K562 (cell line): ENCODE data around the gene GPHN. TPM values are rescaled to one million over a fixed set of nuclear protein-coding genes. Genes with fewer than 3 reads are reported as not detected.

Source experiments
- ATAC-seq: fragments of 200-7000 bp; cut with Tn5 transposase; 3 replicates; pipeline ENCODE4 v1.9.1; 2020; ENCODE audit warnings: moderate library complexity
- BruUV-seq: library from RNA; stranded (reverse); fragments of 400-500 nt; replicated peaks from 2 replicates; lab custom pipeline; 2021; lab: Mats Ljungman, UMichigan
- CTCF ChIA-PET: fragments of 300-600 bp; formaldehyde crosslinking; extraction: SDS; loops from one replicate; lab custom pipeline; 2021; ENCODE audit warnings: low intra/inter-chr PET ratio; lab: Yijun Ruan, JAX
- POLR2A ChIA-PET: fragments of 300-600, 350-650 bp; sonication (Branson Sonifier 250); formaldehyde crosslinking; extraction: SDS; loops from one replicate; lab custom pipeline; 2021; ENCODE audit warnings: antibody characterized with exemption, inconsistent platforms; lab: Yijun Ruan, JAX
- DNase-seq, 4 experiments: peaks; one replicate each; pipeline versions ENCODE4 v3.0.0 to v3.0.0-alpha.2; 2011 to 2018; ENCODE audit warnings: low spot score in 3 of 4, mixed read lengths in 3 of 4; ENCODE audit errors: extremely low read depth in 1 of 4
- FAIRE-seq: peaks from 2 replicates; lab custom pipeline; 2011; peaks lifted over from hg19 to GRCh38; lab: Jason Lieb, UNC
- H2AFZ ChIP-seq: 2 replicates; pipeline ENCODE4 v1.6.0; 2011; ENCODE audit warnings: low read depth, low read length, control low read depth, inconsistent platforms
- H3K27ac ChIP-seq: fragments of 200-600 bp; 3 replicates; pipeline ENCODE4 v1.8.0; 2011; ENCODE audit warnings: low read depth, mild to moderate bottlenecking, control low read depth, inconsistent platforms, low read length, moderate library complexity, mixed read lengths; ENCODE audit errors: extremely low read depth
- H3K27me3 ChIP-seq, 2 experiments: fragments of 300-600 bp in 1 of 2; 2 replicates in 1 of 2; 3 replicates in 1 of 2; pipeline versions ENCODE4 v1.6.0 to v1.8.0; 2011; ENCODE audit warnings: inconsistent platforms in 2 of 2, low read length in 2 of 2, mild to moderate bottlenecking in 1 of 2, mixed read lengths in 1 of 2, moderate library complexity in 1 of 2; ENCODE audit not compliant: control insufficient read depth in 2 of 2, insufficient read depth in 2 of 2
- H3K36me3 ChIP-seq: fragments of 300-600 bp; 3 replicates; pipeline ENCODE4 v1.8.0; 2011; ENCODE audit warnings: mild to moderate bottlenecking, low read length, inconsistent platforms; ENCODE audit not compliant: control insufficient read depth, insufficient read depth
- H3K4me1 ChIP-seq, 2 experiments: fragments of 200-600 bp in 1 of 2; replicated peaks in 1 of 2; 2 replicates in 1 of 2; 3 replicates in 1 of 2; pipeline versions ENCODE4 v1.5.1 to v1.8.0; 2011; ENCODE audit warnings: inconsistent platforms in 2 of 2, low read length in 2 of 2, mild to moderate bottlenecking in 1 of 2, mixed read lengths in 1 of 2, moderate library complexity in 1 of 2; ENCODE audit not compliant: control insufficient read depth in 2 of 2, insufficient read depth in 2 of 2
- H3K4me2 ChIP-seq: 2 replicates; pipeline ENCODE4 v1.6.1; 2011; ENCODE audit warnings: low read length, control low read depth, inconsistent platforms, mixed read lengths; ENCODE audit not compliant: insufficient read depth
- H3K4me3 ChIP-seq: fragments of 200-600 bp; sonication (generic), shearing (Covaris generic); 2 replicates; pipeline ENCODE4 v1.5.1; 2016; ENCODE audit warnings: control low read depth, inconsistent platforms
- H3K79me2 ChIP-seq: fragments of 200-600 bp; 3 replicates; pipeline ENCODE4 v1.8.0; 2011; ENCODE audit warnings: low read length, inconsistent platforms; ENCODE audit not compliant: control insufficient read depth, insufficient read depth
- H3K9ac ChIP-seq, 2 experiments: 2 replicates each; pipeline versions ENCODE4 v1.6.0 to v1.6.1; 2011; ENCODE audit warnings: low read depth in 2 of 2, low read length in 2 of 2, control low read depth in 1 of 2, inconsistent platforms in 1 of 2, mild to moderate bottlenecking in 1 of 2, mixed read lengths in 1 of 2; ENCODE audit not compliant: insufficient read depth in 1 of 2
- H3K9me1 ChIP-seq: one replicate; pipeline ENCODE4 v1.6.0; 2011; ENCODE audit warnings: inconsistent platforms, mild to moderate bottlenecking, low read length, moderate library complexity; ENCODE audit not compliant: control insufficient read depth, insufficient read depth
- H3K9me3 ChIP-seq: replicated peaks from 2 replicates; pipeline ENCODE4 v1.5.1; 2011; ENCODE audit warnings: low read depth, low read length, inconsistent platforms; ENCODE audit not compliant: control insufficient read depth, insufficient read depth
- H4K20me1 ChIP-seq: replicated peaks from 2 replicates; pipeline ENCODE4 v1.6.1; 2011; ENCODE audit warnings: low read length, inconsistent platforms, mixed read lengths; ENCODE audit not compliant: control insufficient read depth, insufficient read depth
- BRD4 ChIP-seq: fragments of 200-600 bp; sonication (generic); IDR thresholded peaks from 2 replicates; pipeline ENCODE4 v1.6.1; 2017; ENCODE audit warnings: inconsistent platforms
- CBX5 ChIP-seq: IDR thresholded peaks from 2 replicates; pipeline ENCODE4 v1.6.1; 2014; ENCODE audit warnings: low read depth, borderline replicate concordance
- COPS2 ChIP-seq: fragments of 450-650 bp; conservative IDR thresholded peaks from 2 replicates; pipeline ENCODE4 v1.6.1; 2016; ENCODE audit warnings: mild to moderate bottlenecking, moderate library complexity
- DACH1 ChIP-seq: fragments of 450-650 bp; IDR thresholded peaks from 2 replicates; pipeline ENCODE4 v1.6.1; 2018; ENCODE audit not compliant: partially characterized antibody
- MTA1 ChIP-seq: fragments of 450-650 bp; IDR thresholded peaks from 2 replicates; pipeline ENCODE4 v1.6.1; 2017; ENCODE audit warnings: borderline replicate concordance
- ZC3H8 ChIP-seq: fragments of 450-650 bp; IDR thresholded peaks from 2 replicates; pipeline ENCODE4 v1.6.1; 2017
- ZNF124 ChIP-seq: sonication (generic); formaldehyde crosslinking; IDR thresholded peaks from 2 replicates; pipeline ENCODE4 v1.8.1; 2022; ENCODE audit warnings: missing genetic modification reagents
- ZNF140 ChIP-seq: fragments of 250-450 bp; sonication (Bioruptor Pico); IDR thresholded peaks from 2 replicates; pipeline ENCODE4 v1.8.0; 2021; ENCODE audit warnings: moderate library complexity, mild to moderate bottlenecking, inconsistent platforms
- ZNF3 ChIP-seq: fragments of 250-450 bp; sonication (Bioruptor Pico); IDR thresholded peaks from 2 replicates; pipeline ENCODE4 v1.5.0; 2021; ENCODE audit warnings: mild to moderate bottlenecking, moderate library complexity
- ZNF766 ChIP-seq: fragments of 200-800 bp; sonication (Bioruptor generic); conservative IDR thresholded peaks from 2 replicates; pipeline ENCODE4 v1.6.1; 2016; ENCODE audit warnings: missing genetic modification characterization, missing compliant biosample characterization
- WGBS: fragments of 100-300 bp; shearing (Covaris generic); methylation state at CpG from one replicate; pipeline ENCODE4 v1.1.6; 2016; ENCODE audit warnings: low coverage, mixed read lengths; ENCODE audit not compliant: insufficient coverage; ENCODE audit errors: missing lambda C conversion rate; 5-methylcytosine and 5-hydroxymethylcytosine counted together
- in situ Hi-C: fragments of 300-500 bp; cut with MboI; formaldehyde crosslinking; loops from 4 replicates; pipeline ENCODE4 v1.15.0; 2018; ENCODE audit warnings: inconsistent platforms, mixed read lengths
- intact Hi-C: fragments of 100-400 bp; cut with micrococcal nuclease; formaldehyde crosslinking; loops from 2 replicates; pipeline ENCODE4 v1.14.2; 2022
- polyA plus RNA-seq, 8 experiments: library from polyadenylated mRNA; depleted of rRNA in 4 of 8; stranded (reverse) in 5 of 8; unstranded in 3 of 8; fragments of >200 nt; fragmentation: Nextera tagmentation in 2 of 8; fragmentation: Illumina TruSeq in 1 of 8; extraction: Ambion mirVana in 2 of 8; extraction: Trizol in 1 of 8; gene quantifications; 2 replicates each; pipeline versions ENCODE4 v1.2.1 to v1.2.3, GENCODE V29; 2011 to 2014; ENCODE audit warnings: inconsistent platforms in 1 of 8, missing spikeins in 1 of 8
- total RNA-seq, 7 experiments: library from RNA; depleted of rRNA in 6 of 7; stranded (reverse); fragments of >200 nt in 6 of 7; fragmentation: Illumina TruSeq in 2 of 7; extraction: Trizol in 2 of 7; gene quantifications; 2 replicates each; pipeline versions ENCODE4 v1.2.1 to v1.2.3, GENCODE V29; 2011 to 2021; ENCODE audit warnings: low replicate concordance in 1 of 7
- TF ChIP-seq, protein P1 (sequence below): fragments of 450-650 bp; IDR thresholded peaks from 2 replicates; pipeline ENCODE4 v1.6.1; 2018; ENCODE audit not compliant: partially characterized antibody
- TF ChIP-seq, protein P2 (sequence below): fragments of 450-650 bp; formaldehyde crosslinking; IDR thresholded peaks from 2 replicates; pipeline ENCODE4 v1.4.0; 2022; ENCODE audit warnings: missing genetic modification characterization

GPHN gene
- total and polyA plus RNA-seq, 9 of the 15 experiments (the other 6 are each of a cell fraction or from before 2014, with no cell fraction given) = 5.9 to 16.0 (median 11.4) TPM

GRCh38 chr14:66824251-66824650 is 316.3 kb downstream of the GPHN start:
- ChIA-PET CTCF (no interaction called here), POLR2A (no interaction called here)
- in situ Hi-C loops = no loop called here
- no peaks in the 10 kb centered on the region for H3K9me3 ChIP-seq
- H3K4me1 ChIP-seq = no peaks in the 10 kb centered on the region
- no peak overlapping the region for H3K4me3 ChIP-seq
- DNase-seq = no peak
- H4K20me1 ChIP-seq = no peaks in the 10 kb centered on the region
- no peak overlapping the region for H3K27ac ChIP-seq
- H2AFZ ChIP-seq = no peak overlapping the region
- no peak overlapping the region for H3K4me2 ChIP-seq
- no peaks in the 10 kb centered on the region for H3K27me3 ChIP-seq
- no peak for ATAC-seq
- TF ChIP-seq, protein P1, sequence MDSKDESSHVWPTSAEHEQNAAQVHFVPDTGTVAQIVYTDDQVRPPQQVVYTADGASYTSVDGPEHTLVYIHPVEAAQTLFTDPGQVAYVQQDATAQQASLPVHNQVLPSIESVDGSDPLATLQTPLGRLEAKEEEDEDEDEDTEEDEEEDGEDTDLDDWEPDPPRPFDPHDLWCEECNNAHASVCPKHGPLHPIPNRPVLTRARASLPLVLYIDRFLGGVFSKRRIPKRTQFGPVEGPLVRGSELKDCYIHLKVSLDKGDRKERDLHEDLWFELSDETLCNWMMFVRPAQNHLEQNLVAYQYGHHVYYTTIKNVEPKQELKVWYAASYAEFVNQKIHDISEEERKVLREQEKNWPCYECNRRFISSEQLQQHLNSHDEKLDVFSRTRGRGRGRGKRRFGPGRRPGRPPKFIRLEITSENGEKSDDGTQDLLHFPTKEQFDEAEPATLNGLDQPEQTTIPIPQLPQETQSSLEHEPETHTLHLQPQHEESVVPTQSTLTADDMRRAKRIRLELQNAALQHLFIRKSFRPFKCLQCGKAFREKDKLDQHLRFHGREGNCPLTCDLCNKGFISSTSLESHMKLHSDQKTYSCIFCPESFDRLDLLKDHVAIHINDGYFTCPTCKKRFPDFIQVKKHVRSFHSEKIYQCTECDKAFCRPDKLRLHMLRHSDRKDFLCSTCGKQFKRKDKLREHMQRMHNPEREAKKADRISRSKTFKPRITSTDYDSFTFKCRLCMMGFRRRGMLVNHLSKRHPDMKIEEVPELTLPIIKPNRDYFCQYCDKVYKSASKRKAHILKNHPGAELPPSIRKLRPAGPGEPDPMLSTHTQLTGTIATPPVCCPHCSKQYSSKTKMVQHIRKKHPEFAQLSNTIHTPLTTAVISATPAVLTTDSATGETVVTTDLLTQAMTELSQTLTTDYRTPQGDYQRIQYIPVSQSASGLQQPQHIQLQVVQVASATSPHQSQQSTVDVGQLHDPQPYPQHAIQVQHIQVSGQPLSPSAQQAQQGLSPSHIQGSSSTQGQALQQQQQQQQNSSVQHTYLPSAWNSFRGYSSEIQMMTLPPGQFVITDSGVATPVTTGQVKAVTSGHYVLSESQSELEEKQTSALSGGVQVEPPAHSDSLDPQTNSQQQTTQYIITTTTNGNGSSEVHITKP = no peak
- 21% methylated on average over 2 of the region's 2 CpGs for WGBS
- no peaks in the 10 kb centered on the region for H3K9me1 ChIP-seq
- intact Hi-C loops = no loop called here
- H3K79me2 ChIP-seq = no peaks in the 10 kb centered on the region
- FAIRE-seq = no peak
- BruUV-seq = no TSS peak
- H3K36me3 ChIP-seq = no peaks in the 10 kb centered on the region
- H3K9ac ChIP-seq = no peak overlapping the region

GRCh38 chr14:66827182-66827581 is 319.2 kb downstream of the GPHN start:
- no peak overlapping the region for H3K4me3 ChIP-seq
- WGBS = 85% methylated on average over 4 of the region's 5 CpGs
- H3K4me2 ChIP-seq = no peak overlapping the region
- H2AFZ ChIP-seq = no peak overlapping the region
- in situ Hi-C loops = no loop called here
- H3K27me3 ChIP-seq = no peaks in the 10 kb centered on the region
- intact Hi-C loops = no loop called here
- DNase-seq = no peak
- ChIA-PET CTCF (no interaction called here), POLR2A (no interaction called here)
- H3K9me3 ChIP-seq = no peaks in the 10 kb centered on the region
- BruUV-seq = no TSS peak
- no peak for ATAC-seq
- H3K27ac ChIP-seq = no peak overlapping the region
- no peaks in the 10 kb centered on the region for H3K9me1 ChIP-seq
- FAIRE-seq = no peak
- H4K20me1 ChIP-seq = no peaks in the 10 kb centered on the region
- H3K79me2 ChIP-seq = no peaks in the 10 kb centered on the region
- no peaks in the 10 kb centered on the region for H3K36me3 ChIP-seq
- H3K9ac ChIP-seq = no peak overlapping the region
- no peaks in the 10 kb centered on the region for H3K4me1 ChIP-seq
- TF ChIP-seq ZNF3 (CRISPR knock-in tag) = no peak
- no peak for TF ChIP-seq ZNF124 (CRISPR knock-in tag)
- TF ChIP-seq COPS2 = no peak
- no peak for TF ChIP-seq BRD4
- TF ChIP-seq DACH1 = no peak
- no peak for TF ChIP-seq CBX5
- no peak for TF ChIP-seq MTA1
- no peak for TF ChIP-seq ZNF140 (CRISPR knock-in tag)
- no peak for TF ChIP-seq ZNF766 (CRISPR knock-in tag)
- TF ChIP-seq ZC3H8 = no peak
- TF ChIP-seq, protein P2, sequence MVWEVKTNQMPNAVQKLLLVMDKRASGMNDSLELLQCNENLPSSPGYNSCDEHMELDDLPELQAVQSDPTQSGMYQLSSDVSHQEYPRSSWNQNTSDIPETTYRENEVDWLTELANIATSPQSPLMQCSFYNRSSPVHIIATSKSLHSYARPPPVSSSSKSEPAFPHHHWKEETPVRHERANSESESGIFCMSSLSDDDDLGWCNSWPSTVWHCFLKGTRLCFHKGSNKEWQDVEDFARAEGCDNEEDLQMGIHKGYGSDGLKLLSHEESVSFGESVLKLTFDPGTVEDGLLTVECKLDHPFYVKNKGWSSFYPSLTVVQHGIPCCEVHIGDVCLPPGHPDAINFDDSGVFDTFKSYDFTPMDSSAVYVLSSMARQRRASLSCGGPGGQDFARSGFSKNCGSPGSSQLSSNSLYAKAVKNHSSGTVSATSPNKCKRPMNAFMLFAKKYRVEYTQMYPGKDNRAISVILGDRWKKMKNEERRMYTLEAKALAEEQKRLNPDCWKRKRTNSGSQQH (CRISPR knock-in tag) = no peak
